Type B pancreatic cell (in vitro differentiated cells): ENCODE results near the gene CHMP4A. TPM values are rescaled to one million over a fixed set of nuclear protein-coding genes. Genes with fewer than 3 reads are reported as not detected.
A peak's percentile ranks its signal among the peaks of the same experiment; 100 is the strongest.

Source experiments
- DNase-seq: peaks from one replicate; pipeline ENCODE4 v3.0.0; 2021; ENCODE audit warnings: mixed read lengths; ENCODE audit not compliant: unreplicated experiment; ENCODE audit errors: extremely low spot score
- H3K27ac Mint-ChIP-seq: 2 replicates; pipeline ENCODE4 v1.8.0; 2021; ENCODE audit warnings: mild to moderate bottlenecking, mixed read lengths
- H3K27me3 Mint-ChIP-seq: 2 replicates; pipeline ENCODE4 v1.8.0; 2021; ENCODE audit warnings: mixed read lengths
- H3K36me3 Mint-ChIP-seq: 2 replicates; pipeline ENCODE4 v1.8.0; 2021; ENCODE audit warnings: mixed read lengths
- H3K4me1 Mint-ChIP-seq: one replicate; pipeline ENCODE4 v1.8.0; 2021; ENCODE audit warnings: mixed read lengths; ENCODE audit not compliant: unreplicated experiment
- H3K4me3 Mint-ChIP-seq: 2 replicates; pipeline ENCODE4 v1.8.0; 2021; ENCODE audit warnings: mild to moderate bottlenecking, mixed read lengths
- H3K9me3 Mint-ChIP-seq: 2 replicates; pipeline ENCODE4 v1.8.0; 2021; ENCODE audit warnings: mixed read lengths
- total RNA-seq: library from RNA; stranded (reverse); gene quantifications from 2 replicates; pipeline ENCODE4 v1.2.1, GENCODE V29; 2021; ENCODE audit warnings: low replicate concordance
- TF ChIP-seq, protein P1 (sequence below): fragments of 200-600 bp; sonication (generic); conservative IDR thresholded peaks from 2 replicates; pipeline ENCODE4 v1.5.0; 2021; ENCODE audit warnings: antibody characterized with exemption, mild to moderate bottlenecking

The CHMP4A gene
- total RNA-seq, 1 donor from 2014 or later, result 44.3 TPM

DNA sequence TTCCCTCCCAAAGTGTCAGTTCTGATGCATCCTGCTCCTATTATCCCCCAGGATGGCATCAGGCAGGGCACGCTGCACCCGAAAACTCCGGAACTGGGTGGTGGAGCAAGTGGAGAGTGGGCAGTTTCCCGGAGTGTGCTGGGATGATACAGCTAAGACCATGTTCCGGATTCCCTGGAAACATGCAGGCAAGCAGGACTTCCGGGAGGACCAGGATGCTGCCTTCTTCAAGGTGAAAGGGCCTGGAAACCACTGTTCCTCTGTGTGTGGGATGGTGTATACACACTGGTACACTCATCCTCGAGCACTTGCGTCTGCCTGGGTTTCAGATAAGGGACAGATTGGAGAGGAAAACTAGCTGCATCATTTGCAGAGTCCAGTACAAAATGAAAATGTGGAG lies 51.2 kb downstream of the CHMP4A start:
- Mint-ChIP-seq H3K9me3 (no peaks in the 10 kb centered on the region), H3K4me1 (peaks cover 19% of the 10 kb centered on the region), H3K27ac (peak overlapping the region; percentile 98), H3K4me3 (peak overlapping the region; percentile 98), H3K27me3 (no peaks in the 10 kb centered on the region), H3K36me3 (peaks cover 17% of the 10 kb centered on the region)
- DNase-seq, result no peak
- TF ChIP-seq, protein P1, sequence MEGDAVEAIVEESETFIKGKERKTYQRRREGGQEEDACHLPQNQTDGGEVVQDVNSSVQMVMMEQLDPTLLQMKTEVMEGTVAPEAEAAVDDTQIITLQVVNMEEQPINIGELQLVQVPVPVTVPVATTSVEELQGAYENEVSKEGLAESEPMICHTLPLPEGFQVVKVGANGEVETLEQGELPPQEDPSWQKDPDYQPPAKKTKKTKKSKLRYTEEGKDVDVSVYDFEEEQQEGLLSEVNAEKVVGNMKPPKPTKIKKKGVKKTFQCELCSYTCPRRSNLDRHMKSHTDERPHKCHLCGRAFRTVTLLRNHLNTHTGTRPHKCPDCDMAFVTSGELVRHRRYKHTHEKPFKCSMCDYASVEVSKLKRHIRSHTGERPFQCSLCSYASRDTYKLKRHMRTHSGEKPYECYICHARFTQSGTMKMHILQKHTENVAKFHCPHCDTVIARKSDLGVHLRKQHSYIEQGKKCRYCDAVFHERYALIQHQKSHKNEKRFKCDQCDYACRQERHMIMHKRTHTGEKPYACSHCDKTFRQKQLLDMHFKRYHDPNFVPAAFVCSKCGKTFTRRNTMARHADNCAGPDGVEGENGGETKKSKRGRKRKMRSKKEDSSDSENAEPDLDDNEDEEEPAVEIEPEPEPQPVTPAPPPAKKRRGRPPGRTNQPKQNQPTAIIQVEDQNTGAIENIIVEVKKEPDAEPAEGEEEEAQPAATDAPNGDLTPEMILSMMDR, result no peak

DNA sequence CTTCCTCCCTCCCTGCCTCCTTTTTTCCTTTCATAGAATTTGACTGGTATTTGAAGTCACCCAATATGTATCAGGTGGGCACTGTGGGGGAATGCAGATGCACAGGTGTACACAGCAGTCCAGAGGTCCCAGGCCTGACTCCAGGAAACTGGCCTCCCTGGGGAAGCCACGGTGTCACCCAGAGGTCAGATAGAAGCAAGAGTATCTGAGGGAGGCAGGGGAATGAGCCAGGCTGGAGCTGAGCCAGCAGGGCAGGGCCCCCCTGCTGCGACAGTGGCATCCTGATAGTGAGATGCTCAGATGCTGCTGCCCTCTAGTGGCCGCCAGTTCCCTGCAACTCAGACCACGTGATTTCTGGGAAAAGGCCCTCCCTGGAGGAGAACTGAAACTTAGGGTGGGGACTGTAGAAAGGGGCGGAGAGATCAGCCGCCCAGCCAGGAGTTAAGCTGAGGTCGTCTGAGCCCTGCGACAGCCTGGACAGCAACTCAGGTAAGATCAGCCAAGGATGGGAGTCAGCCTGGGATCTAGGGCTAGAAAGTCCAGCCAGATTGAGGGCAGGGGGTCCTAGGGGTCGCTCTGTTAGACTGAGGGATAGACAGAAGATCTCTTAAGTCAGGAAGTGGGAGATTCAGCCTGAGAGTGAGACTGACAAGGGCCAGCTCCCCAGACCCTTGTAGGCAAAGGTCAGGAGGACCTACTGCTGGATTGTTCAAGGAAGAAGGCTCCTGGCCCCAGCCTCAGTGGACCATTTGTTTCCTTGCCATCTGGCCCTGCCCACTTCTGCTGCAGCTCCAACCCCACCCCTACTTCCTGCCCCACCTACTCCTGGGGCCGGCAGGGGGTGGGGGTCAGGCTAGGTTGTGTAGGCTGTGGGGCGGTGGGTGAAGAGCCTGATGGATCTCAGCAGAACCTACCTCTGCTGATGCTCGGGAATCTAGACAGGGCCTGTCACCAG lies 52.2 kb downstream of the CHMP4A start, which contains the start of gene IRF9:
Gene IRF9 (plus strand): TSS at position 416 of the 955 bp plus-strand sequence. CDS start 880 bp downstream, outside the sequence.
- Mint-ChIP-seq H3K27ac (peak within 1 kb of the TSS; percentile 98), H3K36me3 (peaks cover 22% of the 10 kb centered on the region), H3K9me3 (no peaks in the 10 kb centered on the region), H3K27me3 (no peaks in the 10 kb centered on the region), H3K4me1 (peaks cover 19% of the 10 kb centered on the region), H3K4me3 (peak within 1 kb of the TSS; percentile 98)
- DNase-seq, result peak; percentile 96
- TF ChIP-seq, protein P1, result peak; percentile 99

DNA sequence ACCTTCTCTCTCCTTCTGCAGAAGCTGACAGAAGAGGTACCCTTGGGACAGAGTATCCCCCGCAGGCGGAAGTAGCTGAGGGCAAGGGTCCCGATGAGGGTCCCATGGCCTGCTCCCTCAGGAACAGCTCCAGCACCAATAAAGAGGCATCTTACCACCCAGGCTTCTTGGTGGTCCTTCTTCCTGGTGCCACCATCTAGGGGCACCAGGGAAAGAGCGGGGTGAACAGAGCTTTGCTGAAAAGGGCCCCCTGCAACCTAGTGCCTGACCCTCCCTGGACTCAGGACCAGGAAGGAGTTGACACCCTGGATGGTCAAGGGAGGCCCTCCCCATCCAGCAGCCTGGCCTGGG lies 52.8 kb downstream of the CHMP4A start:
- peaks cover 19% of the 10 kb centered on the region for H3K4me1 Mint-ChIP-seq
- peak overlapping the region; percentile 98 for H3K27ac Mint-ChIP-seq
- H3K9me3 Mint-ChIP-seq, result no peaks in the 10 kb centered on the region
- H3K27me3 Mint-ChIP-seq, result no peaks in the 10 kb centered on the region
- no peak for DNase-seq
- TF ChIP-seq, protein P1, result no peak
- peaks cover 28% of the 10 kb centered on the region for H3K36me3 Mint-ChIP-seq
- peak overlapping the region; percentile 8 for H3K4me3 Mint-ChIP-seq

DNA sequence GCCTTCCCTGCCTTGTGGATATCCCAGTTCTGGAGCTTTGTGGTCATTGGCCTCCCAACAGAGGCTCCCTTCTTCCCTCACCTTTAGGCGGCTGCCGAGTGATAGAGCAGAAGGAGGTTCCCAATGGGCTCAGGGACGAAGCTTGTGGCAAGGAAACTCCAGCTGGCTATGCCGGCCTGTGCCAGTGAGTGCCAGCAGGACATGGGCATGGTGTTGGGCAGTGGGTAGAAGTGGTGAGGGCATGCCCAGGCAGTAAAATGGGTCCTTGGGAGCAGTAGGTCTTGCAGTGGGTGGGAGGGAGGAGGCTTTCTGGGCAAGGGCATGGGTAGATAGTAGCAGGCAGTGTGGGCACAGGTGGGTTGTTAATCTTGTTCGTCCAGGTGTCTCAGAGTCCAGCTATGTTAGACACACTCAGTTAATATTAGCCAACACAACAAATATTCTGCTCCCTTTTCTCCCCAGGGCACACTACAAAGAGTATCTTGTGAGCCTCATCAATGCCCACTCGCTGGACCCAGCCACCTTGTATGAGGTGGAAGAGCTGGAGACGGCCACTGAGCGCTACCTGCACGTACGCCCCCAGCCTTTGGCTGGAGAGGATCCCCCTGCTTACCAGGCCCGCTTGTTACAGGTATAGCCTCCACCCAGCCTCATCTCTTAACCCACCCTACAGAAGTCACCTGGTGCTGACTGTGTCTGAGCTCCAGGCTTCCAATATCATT lies 53.4 kb downstream of the CHMP4A start:
- peaks cover 19% of the 10 kb centered on the region for H3K4me1 Mint-ChIP-seq
- no peaks in the 10 kb centered on the region for H3K9me3 Mint-ChIP-seq
- no peaks in the 10 kb centered on the region for H3K27me3 Mint-ChIP-seq
- no peak for DNase-seq
- H3K27ac Mint-ChIP-seq, result peak overlapping the region; percentile 27
- peaks cover 27% of the 10 kb centered on the region for H3K36me3 Mint-ChIP-seq
- TF ChIP-seq, protein P1, result no peak
- peak overlapping the region; percentile 8 for H3K4me3 Mint-ChIP-seq

Other genes starting within 250 kb of the CHMP4A start
- 16.0 and 18.0 TPM in 2 replicates for gene DHRS4L2, start 224.6 kb downstream of the CHMP4A start, total RNA-seq
- gene CARMIL3, start 161.5 kb downstream of the CHMP4A start, total RNA-seq, result 2.5 and 2.8 TPM in 2 replicates
- not detected in 2 replicates for gene CPNE6, start 141.9 kb downstream of the CHMP4A start, total RNA-seq
- gene PCK2, start 119.2 kb downstream of the CHMP4A start, total RNA-seq, result 35.0 and 40.9 TPM in 2 replicates
- 65.0 and 78.3 TPM in 2 replicates for gene DCAF11, start 98.7 kb downstream of the CHMP4A start, total RNA-seq
- 1.3 and 1.8 TPM in 2 replicates for gene NRL, start 98.5 kb downstream of the CHMP4A start, total RNA-seq
- 0.26 and 0.53 TPM in 2 replicates for gene FITM1, start 82.8 kb downstream of the CHMP4A start, total RNA-seq
- 142 and 177 TPM in 2 replicates for gene PSME1, start 77.3 kb downstream of the CHMP4A start, total RNA-seq
- 16.2 and 25.9 TPM in 2 replicates for gene EMC9, start 71.9 kb downstream of the CHMP4A start, total RNA-seq
- 134 and 155 TPM in 2 replicates for gene PSME2, start 66.9 kb downstream of the CHMP4A start, total RNA-seq
- gene RNF31, start 66.0 kb downstream of the CHMP4A start, total RNA-seq, result 68.6 and 78.4 TPM in 2 replicates
- gene IRF9, start 52.2 kb downstream of the CHMP4A start, total RNA-seq, result 60.0 and 63.4 TPM in 2 replicates
- 84.2 and 221 TPM in 2 replicates for gene REC8, start 41.4 kb downstream of the CHMP4A start, total RNA-seq
- 49.0 and 67.1 TPM in 2 replicates for gene IPO4, start 24.7 kb downstream of the CHMP4A start, total RNA-seq
- gene TM9SF1, start 18.0 kb downstream of the CHMP4A start, total RNA-seq, result 50.5 and 60.7 TPM in 2 replicates
- gene TSSK4, start 7.8 kb downstream of the CHMP4A start, total RNA-seq, result 0.48 and 0.53 TPM in 2 replicates
- gene MDP1, start 2.6 kb upstream of the CHMP4A start, total RNA-seq, result 16.9 and 22.6 TPM in 2 replicates
- gene NEDD8, start 18.9 kb upstream of the CHMP4A start, total RNA-seq, result 158 and 161 TPM in 2 replicates
- gene GMPR2, start 19.4 kb upstream of the CHMP4A start, total RNA-seq, result 53.6 and 66.6 TPM in 2 replicates
- gene TINF2, start 29.1 kb upstream of the CHMP4A start, total RNA-seq, result 41.0 and 58.6 TPM in 2 replicates
- 10.1 and 16.6 TPM in 2 replicates for gene TGM1, start 49.7 kb upstream of the CHMP4A start, total RNA-seq
- gene RABGGTA, start 58.1 kb upstream of the CHMP4A start, total RNA-seq, result 31.1 and 39.2 TPM in 2 replicates
- 31.4 and 32.9 TPM in 2 replicates for gene DHRS1, start 86.3 kb upstream of the CHMP4A start, total RNA-seq
- 26.2 and 33.9 TPM in 2 replicates for gene NOP9, start 86.4 kb upstream of the CHMP4A start, total RNA-seq
- 4.9 and 11.1 TPM in 2 replicates for gene CIDEB, start 94.5 kb upstream of the CHMP4A start, total RNA-seq
- 6.5 and 9.4 TPM in 2 replicates for gene LTB4R2, start 96.7 kb upstream of the CHMP4A start, total RNA-seq
- gene LTB4R, start 98.0 kb upstream of the CHMP4A start, total RNA-seq, result 5.1 and 8.8 TPM in 2 replicates
- gene ADCY4, start 121.6 kb upstream of the CHMP4A start, total RNA-seq, result 2.2 and 2.5 TPM in 2 replicates
- 5.6 and 7.5 TPM in 2 replicates for gene RIPK3, start 126.5 kb upstream of the CHMP4A start, total RNA-seq
- gene NFATC4, start 154.7 kb upstream of the CHMP4A start, total RNA-seq, result 33.8 and 130 TPM in 2 replicates
- 79.2 and 129 TPM in 2 replicates for gene NYNRIN, start 185.5 kb upstream of the CHMP4A start, total RNA-seq
- gene CBLN3, start 216.2 kb upstream of the CHMP4A start, total RNA-seq, result 1.4 and 2.4 TPM in 2 replicates
- 81.3 and 113 TPM in 2 replicates for gene KHNYN, start 216.5 kb upstream of the CHMP4A start, total RNA-seq
- 54.1 and 62.1 TPM in 2 replicates for gene SDR39U1, start 229.3 kb upstream of the CHMP4A start, total RNA-seq